Stimulated activated CD4-positive, alpha-beta T cell treated with anti-CD3 and anti-CD28 coated beads, TNF-alpha, amount 100 ng/mL, for 24 hours (primary cell): ENCODE results near the gene PTGR2.
A peak's percentile ranks its signal among the peaks of the same experiment; 100 is the strongest.
"Not testable (repeated sequence)": the region's sequence is repeated elsewhere in the genome, so short reads cannot be mapped to it uniquely, and the experiment has no call there.

Experiments
- DNase-seq, 3 experiments: peaks; one replicate each; pipeline ENCODE4 v3.0.0-alpha.2; 2020; ENCODE audit warnings: low read depth in 3 of 3

Gene PTGR2

DNA sequence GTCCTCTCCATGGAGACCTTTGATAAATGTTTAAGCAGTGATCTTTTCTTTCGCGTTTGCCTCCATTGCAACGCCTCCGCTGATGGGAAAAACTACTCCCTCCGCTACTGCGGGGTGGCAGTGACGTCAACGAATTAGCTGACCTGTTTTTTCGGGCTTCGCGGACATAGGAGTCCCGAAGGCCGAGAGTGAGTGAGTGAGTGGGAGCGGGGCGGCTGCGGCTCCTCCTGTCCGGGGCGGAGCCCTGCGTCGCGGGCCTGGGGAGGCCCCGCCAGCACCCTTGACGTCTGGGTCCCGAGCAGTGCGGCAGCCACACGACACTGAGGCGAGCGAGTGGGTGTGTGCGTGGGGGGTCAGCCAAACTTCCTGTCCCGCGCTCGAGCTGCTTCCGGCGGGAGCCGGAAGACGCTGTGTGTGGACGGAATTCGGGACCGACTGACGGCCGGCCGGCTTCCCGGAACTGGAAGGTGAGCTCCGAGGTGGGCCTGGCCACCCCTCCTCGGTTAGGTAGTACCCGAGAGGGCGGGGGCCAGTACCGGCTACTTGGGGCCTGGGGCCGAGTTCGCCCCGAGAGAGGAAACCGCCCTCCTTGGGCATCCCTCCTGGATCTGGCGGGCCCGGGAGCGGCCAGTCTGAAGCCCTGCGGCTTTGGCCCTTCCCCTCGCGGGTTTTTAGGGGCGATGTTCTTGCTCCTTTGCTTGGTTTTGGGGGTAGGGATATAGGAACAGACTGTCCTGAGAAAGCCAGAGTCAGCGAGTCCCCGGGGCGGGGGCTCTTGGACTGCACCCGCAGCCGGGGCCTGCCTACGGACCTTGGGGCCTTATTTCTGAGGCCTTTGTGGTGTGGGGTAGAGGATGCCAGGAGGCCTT is 35.1 kb downstream of the PTGR2 start, which contains the start of gene ZNF410:
ZNF410 (plus strand) TSS at position 411 of the 869 bp plus-strand sequence. CDS start 5,317 bp downstream, outside the sequence.
- peak; percentile 80 to 96 (median 80) for DNase-seq

DNA sequence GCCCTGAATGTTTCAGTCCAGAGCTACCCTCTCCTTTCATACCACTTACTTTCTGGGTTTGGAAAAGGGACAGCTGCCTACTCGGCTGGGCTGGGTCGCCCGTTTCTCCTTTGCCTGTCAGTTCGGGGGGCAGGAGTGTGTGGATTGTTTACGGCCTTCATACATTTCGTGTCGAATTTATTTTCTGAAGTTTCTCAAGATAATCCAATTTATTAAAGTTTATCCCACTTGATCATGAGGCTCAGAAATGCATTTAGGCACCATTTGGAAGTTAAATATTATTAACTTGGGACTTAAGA is 35.6 kb downstream of the PTGR2 start:
- DNase-seq: peak in 1 of 3 experiments; percentile 2

DNA sequence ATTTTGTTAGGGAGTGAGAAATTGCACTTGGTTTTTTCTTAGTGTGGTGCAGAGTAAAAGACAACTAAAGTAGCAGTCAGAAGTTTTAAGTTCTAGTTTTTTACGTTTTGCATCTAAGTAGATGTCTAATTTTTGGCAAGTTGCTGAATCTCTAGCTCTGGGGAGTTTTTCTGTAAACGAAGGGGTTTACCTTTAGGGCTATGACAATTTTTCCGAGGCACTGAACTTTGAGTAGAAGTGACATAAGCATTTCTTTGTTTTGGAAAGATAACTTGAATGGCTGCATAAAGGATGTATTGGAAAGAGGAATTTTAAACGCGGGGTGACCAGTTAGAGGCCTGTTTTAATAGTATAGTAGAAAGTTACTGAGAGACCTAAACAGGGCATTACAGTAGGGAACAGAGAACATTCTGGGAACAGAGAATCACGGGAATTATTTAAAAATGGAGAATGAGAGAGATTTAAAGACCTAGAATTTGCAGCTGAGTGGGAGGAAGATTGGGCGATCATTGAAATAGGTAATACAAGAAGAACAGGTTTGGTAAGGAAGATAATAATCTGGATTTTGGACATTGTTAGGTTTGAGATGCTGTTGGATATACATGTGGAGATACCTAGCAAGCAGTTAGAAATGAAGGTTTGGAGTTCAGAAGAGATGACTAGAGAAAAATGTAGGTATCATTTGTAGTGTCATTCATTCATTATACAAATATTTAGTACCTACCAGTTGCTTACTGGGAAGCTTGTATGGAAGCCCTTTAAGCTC is 36.2 kb downstream of the PTGR2 start:
- no peak for DNase-seq

DNA sequence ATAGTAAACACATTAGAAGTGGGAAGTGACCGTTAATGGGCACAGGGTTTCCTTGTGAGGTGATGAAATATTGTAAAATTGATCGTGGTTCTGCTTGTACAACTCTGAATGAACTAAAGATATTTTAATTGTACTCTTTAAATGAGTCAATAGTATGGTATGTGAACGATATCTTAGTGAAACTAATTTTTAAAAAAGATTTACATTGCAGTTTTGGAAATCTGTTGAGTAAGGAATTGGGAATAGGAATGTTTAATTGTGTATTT is 36.8 kb downstream of the PTGR2 start:
- no peak for DNase-seq

- no peak for DNase-seq
Observed at GRCh38 chr14:73888971-73889370, 37.3 kb downstream of the PTGR2 start.

DNA sequence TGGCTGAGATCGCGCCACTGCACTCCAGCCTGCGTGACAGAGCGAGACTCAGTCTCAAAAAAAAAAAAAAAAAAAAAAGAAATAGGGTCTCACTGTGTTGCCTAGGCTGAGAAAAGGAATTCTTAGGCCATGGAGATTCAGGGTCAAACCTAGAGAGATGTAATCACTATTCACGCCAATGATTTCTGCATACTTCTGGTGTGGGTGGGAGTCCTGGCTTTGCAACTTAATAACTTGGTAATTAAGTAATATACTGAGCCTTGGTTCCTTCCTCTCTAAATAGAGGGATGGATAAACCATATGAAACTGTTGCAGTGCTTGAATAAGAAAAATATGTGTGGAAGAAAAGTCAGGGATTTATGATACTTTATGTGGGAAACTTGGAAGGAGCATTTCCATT is 37.7 kb downstream of the PTGR2 start:
- DNase-seq: no peak

DNA sequence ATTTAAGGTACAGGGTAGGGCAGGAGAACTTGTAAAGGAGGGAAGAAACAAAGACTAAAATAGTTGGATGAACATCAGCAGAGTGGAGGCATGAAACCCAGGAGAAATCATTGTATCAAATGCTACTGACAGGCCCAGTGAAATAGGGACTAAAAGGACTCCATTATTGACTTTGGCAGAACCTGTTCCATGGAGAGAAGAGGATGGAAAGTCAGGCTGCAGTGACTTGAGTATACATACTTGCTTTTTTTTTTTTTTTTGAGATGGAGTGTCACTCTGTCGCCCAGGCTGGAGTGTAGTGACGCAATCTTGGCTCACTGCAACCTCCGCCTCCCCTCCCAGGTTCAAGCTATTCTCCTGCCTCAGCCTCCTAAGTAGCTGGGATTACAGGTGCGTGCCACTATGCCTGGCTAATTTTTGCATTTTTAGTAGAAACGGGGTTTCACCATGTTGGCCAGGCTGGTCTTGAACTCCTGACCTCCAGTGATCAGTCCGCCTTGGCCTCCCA is 42.6 kb downstream of the PTGR2 start:
- not testable (repeated sequence) for DNase-seq

DNA sequence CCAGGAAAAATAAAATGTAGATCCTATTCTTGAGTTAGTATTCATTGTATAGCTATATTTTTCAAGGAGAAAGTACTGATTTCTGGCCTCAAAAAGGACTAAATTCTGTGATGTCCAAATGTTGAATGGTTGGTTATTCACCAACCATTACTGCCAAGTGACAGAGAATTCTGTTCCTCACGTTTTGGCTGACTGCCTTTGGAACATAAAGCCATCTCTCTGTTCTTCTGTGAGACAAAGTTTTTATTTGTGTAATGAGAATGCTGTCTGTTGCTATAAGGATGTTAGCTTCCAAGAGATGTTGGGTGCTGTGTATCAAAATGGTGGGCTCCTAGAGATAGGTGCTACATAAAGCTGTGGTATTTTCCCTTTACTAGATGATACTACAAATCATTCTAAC is 44.3 kb downstream of the PTGR2 start:
- DNase-seq: no peak

DNA sequence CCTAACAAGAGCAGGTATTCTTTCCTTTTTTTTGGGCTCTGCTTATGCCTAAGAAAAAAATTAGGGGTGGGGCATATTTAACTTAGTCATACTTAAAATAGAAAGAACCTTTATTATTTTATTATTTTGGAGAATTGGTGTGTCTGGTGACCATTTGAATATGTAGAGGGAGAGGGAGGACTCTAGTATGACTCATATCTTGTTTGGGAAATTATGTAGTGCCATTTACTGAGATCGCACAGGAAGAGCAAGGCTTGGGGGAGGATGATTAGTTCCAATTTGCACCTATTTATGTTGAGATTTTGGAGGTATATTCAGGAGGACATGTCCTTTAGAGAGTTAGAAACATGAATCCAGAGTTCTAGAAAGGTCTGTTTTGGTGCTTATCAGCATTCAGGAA is 44.9 kb downstream of the PTGR2 start:
- DNase-seq: no peak

DNA sequence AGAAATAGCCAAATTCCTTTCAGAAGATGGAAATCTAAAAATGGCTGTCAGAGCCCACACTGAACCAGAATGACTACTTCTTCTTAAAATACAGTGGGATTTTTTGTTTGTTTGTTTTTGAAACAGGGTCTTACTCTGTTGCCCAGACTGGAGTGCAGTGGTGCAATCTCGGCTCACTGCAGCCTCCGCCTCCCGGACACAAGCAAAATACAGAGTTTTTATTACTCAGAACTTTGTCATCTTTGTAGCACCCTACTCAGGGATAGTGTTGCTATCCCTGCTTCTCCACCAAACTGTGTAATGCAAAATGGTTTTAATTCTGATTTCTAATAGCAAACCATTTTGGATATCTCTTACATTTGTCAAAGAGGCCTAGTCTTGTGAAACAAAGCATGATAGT is 51.4 kb downstream of the PTGR2 start:
- no peak for DNase-seq

- no peak for DNase-seq
Observed at GRCh38 chr14:73909681-73910080, 58.0 kb downstream of the PTGR2 start.

- no peak for DNase-seq
Observed at GRCh38 chr14:73913256-73913655, 61.6 kb downstream of the PTGR2 start.

- DNase-seq: no peak
Observed at GRCh38 chr14:73916324-73916723, 64.7 kb downstream of the PTGR2 start.

DNA sequence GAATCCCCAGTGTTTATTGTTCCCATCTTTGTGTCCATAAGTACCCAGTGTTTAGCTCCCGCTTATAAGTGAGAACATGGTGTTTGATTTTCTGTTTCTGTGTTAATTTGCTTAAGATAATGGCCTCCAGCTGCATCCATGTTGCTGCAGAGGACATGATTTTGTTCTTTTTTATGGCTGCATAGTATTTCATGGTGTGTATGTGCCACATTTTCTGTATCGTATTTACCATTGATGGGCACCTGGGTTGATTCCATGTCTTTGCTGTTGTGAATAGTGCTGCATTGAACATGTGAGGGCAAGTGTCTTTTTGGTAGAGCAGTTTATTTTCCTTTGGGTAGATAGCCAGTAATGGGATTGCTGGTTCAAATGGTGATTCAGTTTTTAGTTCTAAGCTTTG is 67.8 kb downstream of the PTGR2 start:
- DNase-seq: not testable (repeated sequence)

- no peak for DNase-seq
Observed at GRCh38 chr14:73924337-73924736, 72.7 kb downstream of the PTGR2 start.
